GM23338 (cell line): ENCODE data around the gene KIF3B. TPM values are rescaled to one million over a fixed set of nuclear protein-coding genes. Genes with fewer than 3 reads are reported as not detected.

Source experiments
- ATAC-seq: fragments of 200-7000 bp; cut with Tn5 transposase; 3 replicates; pipeline ENCODE4 v1.9.1; 2020
- DNase-seq: peaks from one replicate; pipeline ENCODE4 v3.0.0-alpha.2; 2015; ENCODE audit warnings: low spot score
- H2AFZ ChIP-seq: fragments of 200-600 bp; sonication (generic); 2 replicates; pipeline ENCODE4 v1.8.0; 2016; ENCODE audit warnings: antibody characterized with exemption, mild to moderate bottlenecking, moderate library complexity
- H3F3A ChIP-seq: fragments of 200-600 bp; sonication (generic); replicated peaks from 2 replicates; pipeline ENCODE4 v1.8.0; 2017; ENCODE audit warnings: antibody characterized with exemption, mixed run types, low read depth
- H3K27ac ChIP-seq: fragments of 200-600 bp; sonication (generic); 2 replicates; pipeline ENCODE4 v1.6.1; 2016; ENCODE audit warnings: low read depth
- H3K27me3 ChIP-seq: fragments of 200-600 bp; sonication (generic); 2 replicates; pipeline ENCODE4 v1.8.0; 2016; ENCODE audit warnings: mild to moderate bottlenecking, mixed run types, moderate library complexity; ENCODE audit not compliant: insufficient read depth
- H3K36me3 ChIP-seq: fragments of 200-600 bp; sonication (generic); 2 replicates; pipeline ENCODE4 v1.8.0; 2016; ENCODE audit warnings: mild to moderate bottlenecking; ENCODE audit not compliant: insufficient read depth
- H3K4me1 ChIP-seq: fragments of 200-600 bp; sonication (generic); 2 replicates; pipeline ENCODE4 v1.8.0; 2016; ENCODE audit warnings: mild to moderate bottlenecking, moderate library complexity; ENCODE audit not compliant: insufficient read depth
- H3K4me2 ChIP-seq: fragments of 200-600 bp; sonication (generic); 2 replicates; pipeline ENCODE4 v1.7.1; 2017; ENCODE audit warnings: mixed run types
- H3K4me3 ChIP-seq: fragments of 200-600 bp; sonication (generic); 2 replicates; pipeline ENCODE4 v1.6.1; 2016; ENCODE audit warnings: mixed run types
- H3K79me2 ChIP-seq: fragments of 200-600 bp; sonication (generic); replicated peaks from 2 replicates; pipeline ENCODE4 v1.8.0; 2017; ENCODE audit warnings: mild to moderate bottlenecking; ENCODE audit not compliant: insufficient read depth
- H3K9me2 ChIP-seq: fragments of 200-600 bp; sonication (generic); 2 replicates; pipeline ENCODE4 v1.8.0; 2017; ENCODE audit not compliant: insufficient read depth
- H4K20me1 ChIP-seq: fragments of 200-600 bp; sonication (generic); replicated peaks from 2 replicates; pipeline ENCODE4 v1.8.0; 2017; ENCODE audit warnings: mild to moderate bottlenecking; ENCODE audit not compliant: insufficient read depth
- H3K27ac Mint-ChIP-seq: 2 replicates; pipeline ENCODE4 v1.8.0; 2020; ENCODE audit warnings: inconsistent platforms, mild to moderate bottlenecking, moderate library complexity, mixed read lengths
- H3K27me3 Mint-ChIP-seq: 3 replicates; pipeline ENCODE4 v1.8.0; 2022; ENCODE audit warnings: low read depth, mild to moderate bottlenecking, moderate library complexity, mixed read lengths, inconsistent platforms; ENCODE audit not compliant: insufficient read depth, poor library complexity
- H3K36me3 Mint-ChIP-seq: 3 replicates; pipeline ENCODE4 v1.8.0; 2021; ENCODE audit warnings: low read depth, mild to moderate bottlenecking, inconsistent platforms, moderate library complexity, mixed read lengths
- H3K4me1 Mint-ChIP-seq: 3 replicates; pipeline ENCODE4 v1.8.0; 2020; ENCODE audit warnings: mild to moderate bottlenecking, inconsistent platforms, mixed read lengths
- H3K4me3 Mint-ChIP-seq: 3 replicates; pipeline ENCODE4 v1.8.0; 2021; ENCODE audit warnings: moderate library complexity, mild to moderate bottlenecking, inconsistent platforms, mixed read lengths
- H3K9me3 Mint-ChIP-seq: 3 replicates; pipeline ENCODE4 v1.8.0; 2020; ENCODE audit warnings: moderate library complexity, mild to moderate bottlenecking, inconsistent platforms, mixed read lengths
- CREB1 ChIP-seq: fragments of 250-450 bp; sonication (Bioruptor Pico); IDR thresholded peaks from 2 replicates; pipeline ENCODE4 v1.5.0; 2020; ENCODE audit warnings: low read depth, mild to moderate bottlenecking, moderate library complexity
- POLR2AphosphoS5 ChIP-seq: IDR thresholded peaks from 2 replicates; pipeline ENCODE4 v1.6.1; 2016; ENCODE audit warnings: antibody characterized with exemption, low read depth
- ZNF114 ChIP-seq: fragments of 250-450 bp; sonication (Bioruptor Pico); IDR thresholded peaks from 2 replicates; pipeline ENCODE4 v1.5.0; 2020; ENCODE audit warnings: mild to moderate bottlenecking, moderate library complexity
- polyA plus RNA-seq: library from polyadenylated mRNA; unstranded; fragments of >200 nt; fragmentation: Nextera tagmentation; extraction: Ambion mirVana; gene quantifications from 2 replicates; pipeline ENCODE4 v1.2.1, GENCODE V29; 2016
- total RNA-seq: library from RNA; depleted of rRNA; stranded (reverse); fragments of >200 nt; shearing (Covaris generic); gene quantifications from 2 replicates; pipeline ENCODE4 v1.2.3, GENCODE V29; 2014
- TF ChIP-seq, protein P1 (sequence below): IDR thresholded peaks from 2 replicates; pipeline ENCODE4 v1.6.1; 2016; ENCODE audit warnings: antibody characterized with exemption
- TF ChIP-seq, protein P2 (sequence below): IDR thresholded peaks from one replicate; pipeline ENCODE4 v1.6.1; 2018; ENCODE audit warnings: antibody characterized with exemption; ENCODE audit not compliant: unreplicated experiment
- TF ChIP-seq, protein P3 (sequence below), 2 experiments: fragments of 200-600 bp in 1 of 2; sonication (generic) in 1 of 2; conservative IDR thresholded peaks; 2 replicates each; pipeline versions ENCODE4 v1.5.1 to v1.6.1; 2016 to 2017; ENCODE audit warnings: antibody characterized with exemption in 2 of 2, low read depth in 2 of 2, mild to moderate bottlenecking in 2 of 2, moderate library complexity in 1 of 2
- TF ChIP-seq, protein P4 (sequence below): fragments of 250-450 bp; sonication (Bioruptor Pico); IDR thresholded peaks from 2 replicates; pipeline ENCODE4 v1.5.0; 2020; ENCODE audit warnings: mild to moderate bottlenecking, moderate library complexity

The KIF3B gene
- total and polyA plus RNA-seq, 2 experiments from 2014 or later: 6.1 to 22.8 TPM

DNA sequence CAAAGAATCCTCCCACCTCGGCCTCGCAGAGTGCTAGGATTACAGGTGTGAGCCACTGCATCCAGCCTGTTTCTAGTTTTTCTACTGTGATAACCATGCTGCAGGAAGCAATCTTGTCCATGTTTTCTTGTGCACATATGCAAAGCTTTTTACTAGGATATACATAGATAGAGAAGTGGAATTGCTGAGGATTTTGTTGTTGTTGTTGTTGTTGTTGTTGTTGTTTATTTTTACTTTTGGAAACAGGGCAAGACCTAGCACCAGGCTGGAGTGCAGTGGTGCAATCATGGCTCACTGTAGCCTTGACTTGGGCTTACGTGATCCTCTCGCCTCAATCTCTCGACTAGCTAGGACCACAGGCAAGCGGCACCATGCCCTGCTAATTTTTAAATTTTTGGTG is 23.2 kb downstream of the KIF3B start (continued):
- TF ChIP-seq, protein P1, sequence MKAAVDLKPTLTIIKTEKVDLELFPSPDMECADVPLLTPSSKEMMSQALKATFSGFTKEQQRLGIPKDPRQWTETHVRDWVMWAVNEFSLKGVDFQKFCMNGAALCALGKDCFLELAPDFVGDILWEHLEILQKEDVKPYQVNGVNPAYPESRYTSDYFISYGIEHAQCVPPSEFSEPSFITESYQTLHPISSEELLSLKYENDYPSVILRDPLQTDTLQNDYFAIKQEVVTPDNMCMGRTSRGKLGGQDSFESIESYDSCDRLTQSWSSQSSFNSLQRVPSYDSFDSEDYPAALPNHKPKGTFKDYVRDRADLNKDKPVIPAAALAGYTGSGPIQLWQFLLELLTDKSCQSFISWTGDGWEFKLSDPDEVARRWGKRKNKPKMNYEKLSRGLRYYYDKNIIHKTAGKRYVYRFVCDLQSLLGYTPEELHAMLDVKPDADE: no peak
- TF ChIP-seq ZNF114 (CRISPR knock-in tag) (no peak), CREB1 (no peak)
- TF ChIP-seq, protein P2, sequence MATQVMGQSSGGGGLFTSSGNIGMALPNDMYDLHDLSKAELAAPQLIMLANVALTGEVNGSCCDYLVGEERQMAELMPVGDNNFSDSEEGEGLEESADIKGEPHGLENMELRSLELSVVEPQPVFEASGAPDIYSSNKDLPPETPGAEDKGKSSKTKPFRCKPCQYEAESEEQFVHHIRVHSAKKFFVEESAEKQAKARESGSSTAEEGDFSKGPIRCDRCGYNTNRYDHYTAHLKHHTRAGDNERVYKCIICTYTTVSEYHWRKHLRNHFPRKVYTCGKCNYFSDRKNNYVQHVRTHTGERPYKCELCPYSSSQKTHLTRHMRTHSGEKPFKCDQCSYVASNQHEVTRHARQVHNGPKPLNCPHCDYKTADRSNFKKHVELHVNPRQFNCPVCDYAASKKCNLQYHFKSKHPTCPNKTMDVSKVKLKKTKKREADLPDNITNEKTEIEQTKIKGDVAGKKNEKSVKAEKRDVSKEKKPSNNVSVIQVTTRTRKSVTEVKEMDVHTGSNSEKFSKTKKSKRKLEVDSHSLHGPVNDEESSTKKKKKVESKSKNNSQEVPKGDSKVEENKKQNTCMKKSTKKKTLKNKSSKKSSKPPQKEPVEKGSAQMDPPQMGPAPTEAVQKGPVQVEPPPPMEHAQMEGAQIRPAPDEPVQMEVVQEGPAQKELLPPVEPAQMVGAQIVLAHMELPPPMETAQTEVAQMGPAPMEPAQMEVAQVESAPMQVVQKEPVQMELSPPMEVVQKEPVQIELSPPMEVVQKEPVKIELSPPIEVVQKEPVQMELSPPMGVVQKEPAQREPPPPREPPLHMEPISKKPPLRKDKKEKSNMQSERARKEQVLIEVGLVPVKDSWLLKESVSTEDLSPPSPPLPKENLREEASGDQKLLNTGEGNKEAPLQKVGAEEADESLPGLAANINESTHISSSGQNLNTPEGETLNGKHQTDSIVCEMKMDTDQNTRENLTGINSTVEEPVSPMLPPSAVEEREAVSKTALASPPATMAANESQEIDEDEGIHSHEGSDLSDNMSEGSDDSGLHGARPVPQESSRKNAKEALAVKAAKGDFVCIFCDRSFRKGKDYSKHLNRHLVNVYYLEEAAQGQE: no peak

DNA sequence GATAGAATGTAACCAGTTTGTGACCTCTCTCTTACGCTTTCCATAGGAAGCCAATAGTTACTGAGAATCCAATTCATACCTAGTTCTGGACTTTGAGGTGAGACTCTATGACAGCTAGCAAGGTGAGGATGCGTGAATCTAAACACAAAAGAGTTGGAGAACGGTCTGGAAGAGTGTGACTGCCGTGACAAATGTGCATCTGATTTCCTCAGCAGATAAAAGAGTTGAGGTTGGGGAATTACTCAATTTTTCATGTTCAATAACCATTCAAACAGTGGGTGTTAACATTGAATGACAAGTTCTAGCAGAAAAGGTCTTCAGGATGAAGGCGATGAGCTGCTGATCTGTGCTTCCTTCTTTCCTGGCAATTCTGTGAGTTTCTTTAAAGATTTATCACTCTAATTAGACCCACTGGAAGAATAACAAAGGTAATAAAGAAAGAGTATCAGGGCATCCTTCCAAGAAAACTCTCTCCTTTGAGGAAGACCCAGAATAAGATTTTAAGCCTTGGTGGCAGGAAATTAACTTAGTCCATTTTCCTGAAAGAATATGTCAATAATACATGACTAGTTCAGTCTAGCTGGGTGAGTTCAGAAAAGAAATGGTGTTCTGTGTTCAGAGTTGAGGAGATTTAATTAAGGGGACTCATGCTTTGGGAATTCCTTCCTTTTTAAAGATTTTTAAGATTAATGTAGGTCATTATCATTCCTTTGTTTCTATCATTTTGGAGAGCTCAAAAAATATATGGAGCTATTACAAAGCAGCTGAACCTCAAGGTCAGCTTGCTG is 24.5 kb downstream of the KIF3B start:
- Mint-ChIP-seq H3K27ac (no peak overlapping the region), H3K4me1 (peaks cover 3% of the 10 kb centered on the region; the same call in 1 of the 3 replicates), H3K36me3 (no peaks in the 10 kb centered on the region), H3K4me3 (no peak overlapping the region), H3K27me3 (peaks cover 12% of the 10 kb centered on the region), H3K9me3 (no peaks in the 10 kb centered on the region)
- H3K79me2 ChIP-seq: peaks cover 25% of the 10 kb centered on the region
- peaks cover 4% of the 10 kb centered on the region for H3K4me1 ChIP-seq
- H4K20me1 ChIP-seq: peaks cover 11% of the 10 kb centered on the region; the same call in 1 of the 2 replicates
- ATAC-seq (no peak), DNase-seq (no peak)
- no peak overlapping the region for H2AFZ ChIP-seq
- no peak overlapping the region for H3K4me2 ChIP-seq
- no peaks in the 10 kb centered on the region for H3F3A ChIP-seq
- H3K27ac ChIP-seq: no peak overlapping the region
- no peaks in the 10 kb centered on the region for H3K9me2 ChIP-seq
- H3K4me3 ChIP-seq: no peak overlapping the region
- H3K36me3 ChIP-seq: no peaks in the 10 kb centered on the region
- H3K27me3 ChIP-seq: no peaks in the 10 kb centered on the region
- TF ChIP-seq CREB1: no peak
- TF ChIP-seq, protein P3, sequence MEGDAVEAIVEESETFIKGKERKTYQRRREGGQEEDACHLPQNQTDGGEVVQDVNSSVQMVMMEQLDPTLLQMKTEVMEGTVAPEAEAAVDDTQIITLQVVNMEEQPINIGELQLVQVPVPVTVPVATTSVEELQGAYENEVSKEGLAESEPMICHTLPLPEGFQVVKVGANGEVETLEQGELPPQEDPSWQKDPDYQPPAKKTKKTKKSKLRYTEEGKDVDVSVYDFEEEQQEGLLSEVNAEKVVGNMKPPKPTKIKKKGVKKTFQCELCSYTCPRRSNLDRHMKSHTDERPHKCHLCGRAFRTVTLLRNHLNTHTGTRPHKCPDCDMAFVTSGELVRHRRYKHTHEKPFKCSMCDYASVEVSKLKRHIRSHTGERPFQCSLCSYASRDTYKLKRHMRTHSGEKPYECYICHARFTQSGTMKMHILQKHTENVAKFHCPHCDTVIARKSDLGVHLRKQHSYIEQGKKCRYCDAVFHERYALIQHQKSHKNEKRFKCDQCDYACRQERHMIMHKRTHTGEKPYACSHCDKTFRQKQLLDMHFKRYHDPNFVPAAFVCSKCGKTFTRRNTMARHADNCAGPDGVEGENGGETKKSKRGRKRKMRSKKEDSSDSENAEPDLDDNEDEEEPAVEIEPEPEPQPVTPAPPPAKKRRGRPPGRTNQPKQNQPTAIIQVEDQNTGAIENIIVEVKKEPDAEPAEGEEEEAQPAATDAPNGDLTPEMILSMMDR (conservative IDR thresholded peaks at IDR 0.05; ENCODE audit: low read depth in 2 of 2): no peak
- TF ChIP-seq POLR2AphosphoS5: no peak
- TF ChIP-seq, protein P4, sequence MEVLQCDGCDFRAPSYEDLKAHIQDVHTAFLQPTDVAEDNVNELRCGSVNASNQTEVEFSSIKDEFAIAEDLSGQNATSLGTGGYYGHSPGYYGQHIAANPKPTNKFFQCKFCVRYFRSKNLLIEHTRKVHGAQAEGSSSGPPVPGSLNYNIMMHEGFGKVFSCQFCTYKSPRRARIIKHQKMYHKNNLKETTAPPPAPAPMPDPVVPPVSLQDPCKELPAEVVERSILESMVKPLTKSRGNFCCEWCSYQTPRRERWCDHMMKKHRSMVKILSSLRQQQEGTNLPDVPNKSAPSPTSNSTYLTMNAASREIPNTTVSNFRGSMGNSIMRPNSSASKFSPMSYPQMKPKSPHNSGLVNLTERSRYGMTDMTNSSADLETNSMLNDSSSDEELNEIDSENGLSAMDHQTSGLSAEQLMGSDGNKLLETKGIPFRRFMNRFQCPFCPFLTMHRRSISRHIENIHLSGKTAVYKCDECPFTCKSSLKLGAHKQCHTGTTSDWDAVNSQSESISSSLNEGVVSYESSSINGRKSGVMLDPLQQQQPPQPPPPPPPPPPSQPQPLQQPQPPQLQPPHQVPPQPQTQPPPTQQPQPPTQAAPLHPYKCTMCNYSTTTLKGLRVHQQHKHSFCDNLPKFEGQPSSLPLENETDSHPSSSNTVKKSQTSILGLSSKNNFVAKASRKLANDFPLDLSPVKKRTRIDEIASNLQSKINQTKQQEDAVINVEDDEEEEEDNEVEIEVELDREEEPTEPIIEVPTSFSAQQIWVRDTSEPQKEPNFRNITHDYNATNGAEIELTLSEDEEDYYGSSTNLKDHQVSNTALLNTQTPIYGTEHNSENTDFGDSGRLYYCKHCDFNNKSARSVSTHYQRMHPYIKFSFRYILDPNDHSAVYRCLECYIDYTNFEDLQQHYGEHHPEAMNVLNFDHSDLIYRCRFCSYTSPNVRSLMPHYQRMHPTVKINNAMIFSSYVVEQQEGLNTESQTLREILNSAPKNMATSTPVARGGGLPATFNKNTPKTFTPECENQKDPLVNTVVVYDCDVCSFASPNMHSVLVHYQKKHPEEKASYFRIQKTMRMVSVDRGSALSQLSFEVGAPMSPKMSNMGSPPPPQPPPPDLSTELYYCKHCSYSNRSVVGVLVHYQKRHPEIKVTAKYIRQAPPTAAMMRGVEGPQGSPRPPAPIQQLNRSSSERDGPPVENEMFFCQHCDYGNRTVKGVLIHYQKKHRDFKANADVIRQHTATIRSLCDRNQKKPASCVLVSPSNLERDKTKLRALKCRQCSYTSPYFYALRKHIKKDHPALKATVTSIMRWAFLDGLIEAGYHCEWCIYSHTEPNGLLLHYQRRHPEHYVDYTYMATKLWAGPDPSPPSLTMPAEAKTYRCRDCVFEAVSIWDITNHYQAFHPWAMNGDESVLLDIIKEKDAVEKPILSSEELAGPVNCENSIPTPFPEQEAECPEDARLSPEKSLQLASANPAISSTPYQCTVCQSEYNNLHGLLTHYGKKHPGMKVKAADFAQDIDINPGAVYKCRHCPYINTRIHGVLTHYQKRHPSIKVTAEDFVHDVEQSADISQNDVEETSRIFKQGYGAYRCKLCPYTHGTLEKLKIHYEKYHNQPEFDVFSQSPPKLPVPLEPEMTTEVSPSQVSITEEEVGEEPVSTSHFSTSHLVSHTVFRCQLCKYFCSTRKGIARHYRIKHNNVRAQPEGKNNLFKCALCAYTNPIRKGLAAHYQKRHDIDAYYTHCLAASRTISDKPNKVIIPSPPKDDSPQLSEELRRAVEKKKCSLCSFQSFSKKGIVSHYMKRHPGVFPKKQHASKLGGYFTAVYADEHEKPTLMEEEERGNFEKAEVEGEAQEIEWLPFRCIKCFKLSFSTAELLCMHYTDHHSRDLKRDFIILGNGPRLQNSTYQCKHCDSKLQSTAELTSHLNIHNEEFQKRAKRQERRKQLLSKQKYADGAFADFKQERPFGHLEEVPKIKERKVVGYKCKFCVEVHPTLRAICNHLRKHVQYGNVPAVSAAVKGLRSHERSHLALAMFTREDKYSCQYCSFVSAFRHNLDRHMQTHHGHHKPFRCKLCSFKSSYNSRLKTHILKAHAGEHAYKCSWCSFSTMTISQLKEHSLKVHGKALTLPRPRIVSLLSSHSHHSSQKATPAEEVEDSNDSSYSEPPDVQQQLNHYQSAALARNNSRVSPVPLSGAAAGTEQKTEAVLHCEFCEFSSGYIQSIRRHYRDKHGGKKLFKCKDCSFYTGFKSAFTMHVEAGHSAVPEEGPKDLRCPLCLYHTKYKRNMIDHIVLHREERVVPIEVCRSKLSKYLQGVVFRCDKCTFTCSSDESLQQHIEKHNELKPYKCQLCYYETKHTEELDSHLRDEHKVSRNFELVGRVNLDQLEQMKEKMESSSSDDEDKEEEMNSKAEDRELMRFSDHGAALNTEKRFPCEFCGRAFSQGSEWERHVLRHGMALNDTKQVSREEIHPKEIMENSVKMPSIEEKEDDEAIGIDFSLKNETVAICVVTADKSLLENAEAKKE (CRISPR knock-in tag): no peak
- TF ChIP-seq, protein P1: no peak
